Fibroblast of lung (primary cell): ENCODE data around the gene NEK4.

Source experiments
- CTCF ChIP-seq, 2 donors: IDR thresholded peaks in 1 of 2; conservative IDR thresholded peaks in 1 of 2; 1 replicate in 1 of 2; 2 replicates in 1 of 2; pipeline ENCODE4 v1.5.1; 2011 to 2012; ENCODE audit warnings: low read length in 2 of 2, control low read depth in 1 of 2, inconsistent platforms in 1 of 2, low read depth in 1 of 2, mild to moderate bottlenecking in 1 of 2
- EZH2 ChIP-seq: IDR thresholded peaks from 2 replicates; pipeline ENCODE4 v1.5.1; 2012; ENCODE audit warnings: low read length, control low read depth, mild to moderate bottlenecking; ENCODE audit errors: missing control alignments

- TF ChIP-seq CTCF (conservative IDR thresholded peaks at IDR 0.05 in 1 of 2, IDR thresholded peaks at IDR 0.05 in 1 of 2; ENCODE audit: low read depth in 1 of 2, low read length in 2 of 2) (no peak), EZH2 (no peak)
Observed at GRCh38 chr3:52783211-52783555, 12.4 kb upstream of the NEK4 start.
